ENCODE measurements around the gene MACROH2A1.

Gene MACROH2A1

DNA sequence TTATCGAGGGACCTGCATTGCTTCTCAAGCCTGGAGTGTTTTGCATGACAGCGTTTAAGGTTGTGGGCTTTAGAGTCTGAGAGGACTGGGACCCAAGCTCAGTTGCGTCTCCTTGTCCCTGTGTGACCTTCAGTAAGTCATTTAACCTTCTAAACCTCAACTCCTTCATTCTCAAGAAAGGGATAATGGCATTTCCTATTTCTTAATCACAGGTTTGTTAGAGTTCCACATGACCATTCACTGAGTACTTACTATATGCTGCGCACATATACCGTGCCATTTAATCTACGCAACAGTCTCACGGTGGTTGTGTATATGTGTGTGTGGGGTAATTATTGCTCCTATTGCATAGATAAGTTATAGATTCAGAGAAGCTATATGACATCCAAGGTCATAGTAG lies 76.3 kb downstream of the MACROH2A1 start:
- TF ChIP-seq, protein P1, sequence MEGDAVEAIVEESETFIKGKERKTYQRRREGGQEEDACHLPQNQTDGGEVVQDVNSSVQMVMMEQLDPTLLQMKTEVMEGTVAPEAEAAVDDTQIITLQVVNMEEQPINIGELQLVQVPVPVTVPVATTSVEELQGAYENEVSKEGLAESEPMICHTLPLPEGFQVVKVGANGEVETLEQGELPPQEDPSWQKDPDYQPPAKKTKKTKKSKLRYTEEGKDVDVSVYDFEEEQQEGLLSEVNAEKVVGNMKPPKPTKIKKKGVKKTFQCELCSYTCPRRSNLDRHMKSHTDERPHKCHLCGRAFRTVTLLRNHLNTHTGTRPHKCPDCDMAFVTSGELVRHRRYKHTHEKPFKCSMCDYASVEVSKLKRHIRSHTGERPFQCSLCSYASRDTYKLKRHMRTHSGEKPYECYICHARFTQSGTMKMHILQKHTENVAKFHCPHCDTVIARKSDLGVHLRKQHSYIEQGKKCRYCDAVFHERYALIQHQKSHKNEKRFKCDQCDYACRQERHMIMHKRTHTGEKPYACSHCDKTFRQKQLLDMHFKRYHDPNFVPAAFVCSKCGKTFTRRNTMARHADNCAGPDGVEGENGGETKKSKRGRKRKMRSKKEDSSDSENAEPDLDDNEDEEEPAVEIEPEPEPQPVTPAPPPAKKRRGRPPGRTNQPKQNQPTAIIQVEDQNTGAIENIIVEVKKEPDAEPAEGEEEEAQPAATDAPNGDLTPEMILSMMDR (IDR thresholded peaks at IDR 0.05; ENCODE audit: borderline replicate concordance, insufficient read depth, low read depth, low read length): no peak

DNA sequence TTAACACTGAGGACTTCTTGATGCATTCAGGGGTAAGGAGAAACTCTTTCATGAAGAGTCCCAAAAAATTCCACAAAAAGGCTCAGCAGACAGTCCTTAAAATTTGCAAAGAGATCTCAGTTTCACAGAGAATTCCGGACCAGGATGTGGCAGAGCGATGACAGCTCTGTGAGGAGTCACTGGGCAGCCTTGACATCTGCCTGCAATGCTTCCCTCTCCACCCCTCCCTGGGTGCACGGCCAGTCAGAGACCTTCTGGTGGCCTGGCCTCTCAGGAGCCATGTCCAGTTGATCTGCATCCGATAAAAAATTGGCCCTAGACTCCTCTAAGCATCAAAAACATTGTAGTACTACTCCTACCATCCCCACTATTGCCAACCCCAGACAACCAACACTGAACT lies 76.8 kb downstream of the MACROH2A1 start:
- TF ChIP-seq, protein P1 (IDR thresholded peaks at IDR 0.05; ENCODE audit: borderline replicate concordance, insufficient read depth, low read depth, low read length): no peak
- no peak overlapping the region for H3K4me3 ChIP-seq (ENCODE audit: low read depth, low read length)

More for the DNA sequence above, 76.3 kb downstream of the MACROH2A1 start:
- no peak overlapping the region for H3K4me3 ChIP-seq (ENCODE audit: low read depth, low read length)

DNA sequence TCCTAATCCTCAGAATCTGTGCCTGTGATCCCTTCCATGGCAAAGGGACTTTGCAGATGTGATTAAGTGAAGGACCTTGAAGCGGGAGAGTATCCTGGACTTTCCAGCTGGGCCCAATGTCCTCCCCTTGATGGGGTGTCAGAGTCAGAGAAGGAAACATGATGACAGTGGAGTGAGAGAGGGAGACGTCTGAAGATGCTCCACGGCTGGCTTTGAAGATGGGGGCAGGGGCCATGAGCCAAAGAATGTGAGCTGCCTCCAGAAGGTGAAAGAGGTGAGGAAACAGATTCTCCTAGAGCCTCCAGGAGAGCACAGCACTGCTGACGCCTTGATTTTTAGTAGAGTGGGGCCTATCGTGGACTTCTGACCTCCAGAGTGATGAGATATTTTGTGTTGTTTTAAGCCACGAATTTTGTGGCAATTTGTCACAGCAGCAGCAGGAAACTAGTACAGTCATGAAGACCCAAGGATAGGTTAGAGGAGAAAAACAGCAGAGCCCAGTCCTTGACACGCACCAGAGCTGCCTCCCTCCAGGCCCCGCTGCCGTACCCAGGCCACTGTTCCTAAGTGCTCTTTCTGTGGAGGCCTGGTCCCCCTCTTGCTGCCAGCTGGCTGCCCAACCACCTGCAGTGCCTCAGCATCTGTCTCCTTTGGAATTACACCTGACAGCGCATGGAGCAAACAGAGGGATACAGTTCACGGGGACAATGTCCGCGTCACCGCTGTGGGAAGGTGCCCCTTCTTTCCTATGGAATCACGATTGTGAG lies 78.1 kb downstream of the MACROH2A1 start:
- TF ChIP-seq, protein P1 (IDR thresholded peaks at IDR 0.05; ENCODE audit: borderline replicate concordance, insufficient read depth, low read depth, low read length): no peak
- H3K4me3 ChIP-seq (ENCODE audit: low read depth, low read length): no peak overlapping the region

DNA sequence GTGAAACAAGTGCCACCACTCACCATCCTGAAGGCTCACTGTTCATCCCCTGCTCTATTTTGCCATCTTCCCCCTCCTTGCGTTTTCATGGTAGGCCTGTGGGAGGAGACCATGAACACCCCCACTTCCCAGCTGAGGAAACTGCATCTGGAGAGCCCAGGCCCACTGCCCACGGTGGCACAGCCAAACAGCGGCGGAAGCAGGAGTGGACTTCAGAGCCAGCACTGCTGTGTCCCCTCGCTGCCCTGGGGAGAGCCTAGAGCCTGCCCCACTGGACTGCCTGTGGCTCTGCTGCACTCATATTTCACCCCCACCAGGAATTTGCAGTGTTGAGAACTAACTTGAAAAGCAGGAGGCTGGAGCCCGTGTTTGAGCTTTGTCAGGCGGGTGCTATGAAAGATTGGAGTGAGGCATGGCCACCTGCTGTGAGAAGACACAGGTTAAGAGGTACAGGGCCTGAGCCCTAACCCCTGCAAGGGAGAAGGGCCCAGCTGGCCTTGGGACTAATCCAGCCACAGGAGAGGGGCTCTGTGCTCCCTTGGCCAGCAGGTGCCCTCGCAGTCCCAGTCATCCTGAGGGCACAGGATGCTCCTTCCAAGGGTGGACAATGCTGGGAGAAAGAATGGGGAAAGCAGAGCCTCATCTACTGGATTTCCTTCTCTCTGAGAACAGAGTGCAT lies 79.0 kb downstream of the MACROH2A1 start:
- TF ChIP-seq, protein P1 (IDR thresholded peaks at IDR 0.05; ENCODE audit: borderline replicate concordance, insufficient read depth, low read depth, low read length): no peak

DNA sequence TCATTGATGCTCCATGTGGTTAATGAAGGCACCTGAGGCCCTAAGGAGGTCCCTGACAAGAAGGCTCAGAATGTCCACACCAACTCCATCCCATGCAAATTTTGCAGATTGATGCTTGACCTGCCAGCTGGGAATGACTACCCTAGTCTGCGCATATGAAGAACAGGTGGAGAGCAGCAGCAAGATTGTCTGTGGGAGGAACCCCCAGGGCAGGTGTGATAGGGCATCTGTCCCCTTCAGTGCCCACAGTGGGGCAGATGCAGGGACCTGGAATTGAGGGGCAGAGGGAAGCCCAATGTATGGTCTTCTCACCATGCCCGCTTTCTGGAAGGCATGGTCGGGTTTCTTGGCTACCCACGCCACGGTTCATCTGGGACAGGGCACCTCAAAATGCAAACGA lies 79.6 kb downstream of the MACROH2A1 start:
- TF ChIP-seq, protein P1 (IDR thresholded peaks at IDR 0.05; ENCODE audit: borderline replicate concordance, insufficient read depth, low read depth, low read length): no peak
- no peak overlapping the region for H3K4me3 ChIP-seq (ENCODE audit: low read depth, low read length)

More for the DNA sequence above, 79.0 kb downstream of the MACROH2A1 start:
- no peak overlapping the region for H3K4me3 ChIP-seq (ENCODE audit: low read depth, low read length)

DNA sequence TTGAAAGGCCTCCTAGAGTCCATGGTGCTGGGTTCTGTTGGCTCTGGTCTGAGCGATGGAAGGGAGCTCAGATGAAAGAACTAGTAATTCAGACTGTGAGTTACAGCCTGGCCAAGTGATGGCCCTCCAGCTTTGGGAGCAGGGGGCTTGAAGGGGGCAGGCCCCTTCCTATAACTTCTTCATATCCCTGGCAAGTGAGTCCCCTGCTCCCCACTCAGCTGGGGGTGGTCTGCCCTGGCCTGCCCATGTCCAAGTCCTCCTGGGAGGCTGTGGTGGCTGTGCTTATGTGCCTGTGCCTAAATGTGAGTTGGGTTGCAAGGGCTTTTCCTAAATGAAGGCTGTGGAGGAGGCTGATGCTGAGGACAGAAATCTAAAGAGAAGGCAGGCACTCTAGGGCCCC lies 80.1 kb downstream of the MACROH2A1 start:
- H3K4me3 ChIP-seq (ENCODE audit: low read depth, low read length): no peak overlapping the region
- TF ChIP-seq, protein P1 (IDR thresholded peaks at IDR 0.05; ENCODE audit: borderline replicate concordance, insufficient read depth, low read depth, low read length): no peak

DNA sequence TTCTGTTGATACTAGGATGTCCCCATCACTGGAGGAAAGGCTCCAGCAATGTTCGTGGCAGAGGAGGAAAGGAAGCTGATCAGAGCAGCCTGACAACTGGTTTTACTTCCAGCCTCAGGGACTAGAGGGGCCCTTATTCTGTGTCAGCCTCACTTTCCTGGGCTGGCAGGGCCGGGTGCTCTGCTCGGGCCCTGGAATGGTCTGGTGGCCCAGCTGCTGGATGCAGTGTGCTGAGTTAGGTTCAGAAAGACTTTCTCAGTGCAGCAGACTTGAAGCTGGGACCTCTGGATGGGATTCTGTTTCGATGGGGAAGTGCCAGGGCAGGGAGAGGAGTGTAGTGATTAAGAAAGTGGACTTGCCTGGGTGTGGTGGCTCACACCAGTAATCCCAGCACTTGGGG lies 81.0 kb downstream of the MACROH2A1 start:
- no peak overlapping the region for H3K4me3 ChIP-seq (ENCODE audit: low read depth, low read length)
- TF ChIP-seq, protein P1 (IDR thresholded peaks at IDR 0.05; ENCODE audit: borderline replicate concordance, insufficient read depth, low read depth, low read length): no peak

Data from GM12875 (cell line).